GM21529 (cell line): ENCODE results near the gene UBE2V1.
"Not testable (repeated sequence)": the region's sequence is repeated elsewhere in the genome, so short reads cannot be mapped to it uniquely, and the experiment has no call there.

Experiments
- ATAC-seq: cut with Tn5 transposase; IDR thresholded peaks from one replicate; pipeline ENCODE4 v1.9.1; 2021; ENCODE audit not compliant: unreplicated experiment

The UBE2V1 gene

DNA sequence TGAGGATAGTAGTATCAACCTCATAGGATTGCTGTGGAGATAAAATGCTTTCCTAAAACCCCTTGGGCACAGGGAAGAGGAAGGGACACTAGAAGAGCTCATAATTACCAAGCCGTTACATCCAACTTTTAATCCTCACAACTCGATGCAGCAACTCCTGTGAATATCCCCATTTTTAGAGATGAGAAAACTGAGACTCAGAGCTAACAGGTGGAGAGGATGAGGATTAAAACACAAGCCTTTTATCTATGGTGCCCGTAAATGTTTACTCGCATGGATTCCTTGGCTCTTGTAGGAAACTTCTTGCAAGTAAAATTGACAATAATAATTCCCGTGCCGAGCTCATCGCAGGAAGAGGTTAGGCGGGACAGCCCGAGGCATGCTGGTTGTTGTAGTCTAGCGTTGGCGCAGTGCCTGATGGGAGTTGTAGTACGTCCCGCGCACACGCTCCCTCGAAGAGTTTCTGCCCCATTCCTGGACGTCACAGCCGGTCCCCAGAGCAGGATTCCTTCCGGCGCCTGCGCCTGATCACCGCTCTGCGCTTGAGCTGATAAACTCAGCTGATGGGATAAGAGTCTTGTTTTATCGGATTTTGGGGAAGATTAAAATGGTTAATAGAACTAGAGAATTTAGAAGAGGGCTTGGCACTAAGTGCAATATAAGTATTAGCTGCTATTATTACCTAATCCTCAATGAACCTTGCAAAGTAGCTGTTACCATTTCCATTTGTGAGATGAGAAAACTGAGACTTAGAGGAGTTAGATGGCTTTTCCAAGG lies 2.8 kb upstream of the UBE2V1 start:
- ATAC-seq: peak; percentile 74

DNA sequence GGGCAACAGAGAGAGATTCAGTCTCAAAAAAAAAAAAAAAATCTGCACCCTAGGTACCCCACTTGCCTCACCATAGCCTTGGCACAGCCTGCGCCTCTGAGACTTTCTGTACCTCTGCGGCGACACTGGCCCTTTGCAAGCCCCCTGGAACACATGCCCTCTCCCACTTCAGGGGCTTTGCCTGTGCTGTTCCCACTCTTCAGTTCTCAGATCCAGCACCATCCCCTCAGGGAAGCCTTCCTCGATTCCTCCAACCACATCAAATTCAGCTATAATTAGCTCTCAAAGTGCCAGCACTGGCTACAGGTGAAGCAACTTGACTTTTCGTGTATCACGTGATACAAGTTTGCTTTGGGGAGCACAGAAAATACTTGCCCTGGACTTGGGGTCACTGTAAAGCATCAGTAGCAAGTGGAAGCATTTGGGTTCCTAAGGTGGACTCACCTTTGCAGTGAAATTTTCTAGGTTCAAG lies 2.1 kb upstream of the UBE2V1 start:
- ATAC-seq: no peak

DNA sequence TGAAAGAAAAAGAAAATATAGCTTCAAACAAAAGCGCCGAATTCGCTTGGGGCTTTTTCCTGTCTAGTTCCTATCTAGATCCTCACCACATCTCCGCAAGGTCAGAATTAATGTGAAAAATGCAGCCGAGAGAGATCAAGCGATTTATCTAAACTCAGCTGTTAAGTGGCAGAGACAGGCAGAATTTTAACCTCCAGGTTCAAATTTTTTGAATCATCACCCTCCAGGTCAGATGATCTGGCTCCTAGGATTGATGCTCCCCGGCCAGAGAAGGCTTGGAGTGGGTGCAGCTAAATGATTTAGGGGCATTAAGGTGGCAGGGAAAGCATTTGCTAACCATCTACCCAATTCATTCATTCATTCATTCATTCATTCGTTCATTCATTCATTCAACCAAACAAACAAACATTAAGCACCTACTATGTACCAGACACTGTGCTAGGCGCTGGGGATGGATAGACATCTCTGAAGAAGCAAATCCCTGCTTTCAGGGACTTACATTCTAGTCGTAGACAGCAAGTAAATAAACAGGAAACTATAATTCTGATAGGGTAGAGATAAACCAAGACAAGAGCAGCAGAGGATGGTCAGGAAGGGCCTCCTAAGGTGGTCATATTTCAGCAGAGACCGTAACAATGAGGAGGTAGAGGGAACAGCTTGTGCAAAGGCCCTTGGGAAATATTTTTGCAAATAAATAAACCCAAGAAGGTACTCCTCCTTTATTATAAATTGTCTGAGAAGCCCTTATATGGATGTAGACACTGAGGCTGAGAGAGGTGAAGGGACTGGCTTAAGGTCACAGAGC lies 672 bp upstream of the UBE2V1 start:
- no peak for ATAC-seq

DNA sequence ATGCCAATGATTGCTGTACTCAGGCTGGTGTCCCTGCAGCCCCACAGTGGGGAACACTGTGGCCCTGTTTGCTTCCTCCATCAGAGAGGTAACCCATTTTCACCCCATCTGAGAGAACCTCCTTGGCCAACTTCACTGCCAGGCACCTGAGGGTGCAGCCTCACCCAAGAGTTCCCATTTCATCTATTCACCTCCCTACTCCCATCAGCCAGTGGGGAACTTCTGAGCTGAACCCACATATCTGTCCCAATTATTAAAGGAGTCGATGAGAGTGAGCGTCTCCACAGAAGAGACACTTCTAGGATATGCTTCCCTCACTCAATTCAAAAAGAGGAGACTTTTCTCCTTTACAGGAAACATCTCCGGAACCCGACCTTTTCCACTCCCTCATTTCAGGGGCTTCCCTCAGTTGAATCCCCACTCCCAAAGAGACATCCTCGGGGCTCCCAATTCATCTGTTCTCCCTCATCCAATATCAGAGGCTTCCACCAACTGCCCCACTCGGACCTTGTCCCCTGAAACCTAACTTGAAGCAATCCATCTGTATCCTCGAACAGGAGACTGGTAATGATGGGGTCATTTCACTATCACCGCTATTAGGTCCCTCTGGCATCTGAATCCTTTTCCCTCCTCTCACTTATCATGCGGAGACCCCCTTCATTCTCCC lies 988 bp downstream of the UBE2V1 start:
- ATAC-seq: no peak

DNA sequence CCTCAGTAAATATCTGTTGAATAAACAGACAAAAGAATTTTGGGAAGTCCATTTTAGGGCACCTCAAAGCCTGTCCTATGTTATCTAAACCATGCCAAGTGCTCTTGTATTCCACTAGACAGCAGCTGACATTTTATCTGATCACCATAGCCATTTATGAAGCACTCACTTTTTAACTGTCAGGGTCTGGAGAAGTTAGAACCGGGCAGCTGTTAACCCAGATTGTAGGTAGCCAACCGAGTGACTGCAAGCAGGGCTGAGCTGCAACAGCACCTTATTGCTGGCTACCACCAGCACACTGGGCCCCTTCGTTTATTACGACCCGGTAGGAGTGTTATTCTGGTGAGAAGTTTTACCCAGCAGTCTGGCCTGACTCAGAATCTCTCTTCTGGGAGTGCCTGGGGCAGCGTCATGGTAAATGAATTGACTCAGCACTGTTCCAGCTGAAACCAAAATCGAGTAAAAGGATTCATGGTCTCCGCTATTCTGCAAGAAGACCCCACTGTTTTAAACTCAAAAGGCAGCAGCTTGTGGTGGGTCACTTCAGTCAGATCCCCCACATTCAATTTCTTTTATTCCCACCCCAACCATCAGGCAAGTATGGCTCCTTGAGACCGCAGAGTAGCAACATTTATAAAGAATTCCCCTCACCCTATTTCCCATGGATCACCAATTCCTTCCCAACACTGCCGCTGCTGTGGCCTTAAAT lies 1.7 kb downstream of the UBE2V1 start:
- ATAC-seq: no peak

DNA sequence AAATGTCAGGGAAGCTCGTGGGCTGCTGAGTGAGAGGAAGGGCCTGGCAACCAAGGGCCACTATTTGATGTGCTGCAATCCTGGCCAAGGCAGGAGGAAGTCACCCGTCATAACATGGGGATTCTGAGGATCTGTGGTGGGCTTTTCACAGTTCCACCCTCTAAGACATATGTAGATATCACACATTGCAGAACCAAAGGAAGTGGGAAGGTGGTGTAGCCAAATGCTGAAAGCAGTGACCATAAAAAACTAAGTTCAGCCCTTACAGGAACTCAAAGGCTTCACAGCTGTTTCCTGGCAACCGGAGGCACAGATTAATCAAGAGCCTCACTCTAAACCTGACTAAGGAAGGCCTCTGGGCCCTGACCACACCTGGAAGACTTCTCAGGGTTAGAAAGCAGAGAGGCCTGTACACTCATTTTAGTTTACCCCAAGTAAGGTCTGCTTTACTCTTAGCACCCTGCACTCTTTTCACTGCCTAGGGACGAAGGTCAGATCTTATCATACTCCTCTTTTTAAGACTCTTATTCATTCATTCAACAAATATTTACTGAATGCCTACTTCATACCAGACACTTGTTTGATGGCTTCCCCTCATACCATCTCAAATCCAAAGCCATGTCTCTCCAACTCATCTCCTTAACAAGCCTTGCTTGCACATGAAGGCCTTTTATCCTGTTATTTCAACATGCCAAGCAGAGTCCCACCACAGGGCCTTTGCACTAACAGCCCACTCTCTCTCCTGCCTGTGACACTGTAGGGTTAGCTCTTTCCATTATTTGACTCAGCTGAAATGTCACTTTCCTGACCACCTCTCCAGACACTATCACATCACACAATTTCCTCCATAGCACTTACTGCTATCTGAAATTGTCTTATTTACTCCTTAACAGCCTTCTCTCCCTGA lies 2.6 kb downstream of the UBE2V1 start:
- peak; percentile 39 for ATAC-seq

DNA sequence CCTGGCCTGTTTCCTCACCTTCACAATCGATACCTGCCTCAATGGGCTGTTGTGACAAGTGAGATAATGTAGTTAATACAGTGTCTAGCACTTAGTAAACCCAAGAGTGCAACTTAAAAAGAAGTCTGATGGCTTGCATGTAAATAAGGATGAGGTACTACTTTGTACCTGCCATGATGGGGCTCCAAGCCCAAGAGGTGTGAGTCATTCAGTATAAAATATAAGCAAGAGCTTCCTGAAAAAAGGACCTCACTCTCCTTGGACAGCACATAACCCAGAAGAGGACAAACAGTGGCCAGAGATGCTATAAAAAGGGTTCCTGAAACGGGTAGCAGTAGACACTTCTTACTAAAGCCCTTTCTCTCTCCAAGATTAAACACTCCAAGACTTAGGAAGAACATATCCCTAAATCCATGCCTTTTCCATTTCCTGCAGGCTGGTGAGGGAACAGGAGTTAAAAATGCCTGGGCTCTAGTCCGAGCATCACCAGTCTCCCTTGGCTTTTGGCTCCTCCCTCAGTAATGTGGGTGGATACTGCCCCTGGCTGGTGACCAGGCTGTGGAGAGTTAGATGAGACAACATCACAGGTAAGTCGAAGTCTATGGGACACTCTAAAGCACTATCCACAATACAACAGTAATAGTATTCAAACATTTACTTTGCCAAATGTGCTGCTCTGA lies 4.3 kb downstream of the UBE2V1 start:
- ATAC-seq: no peak

DNA sequence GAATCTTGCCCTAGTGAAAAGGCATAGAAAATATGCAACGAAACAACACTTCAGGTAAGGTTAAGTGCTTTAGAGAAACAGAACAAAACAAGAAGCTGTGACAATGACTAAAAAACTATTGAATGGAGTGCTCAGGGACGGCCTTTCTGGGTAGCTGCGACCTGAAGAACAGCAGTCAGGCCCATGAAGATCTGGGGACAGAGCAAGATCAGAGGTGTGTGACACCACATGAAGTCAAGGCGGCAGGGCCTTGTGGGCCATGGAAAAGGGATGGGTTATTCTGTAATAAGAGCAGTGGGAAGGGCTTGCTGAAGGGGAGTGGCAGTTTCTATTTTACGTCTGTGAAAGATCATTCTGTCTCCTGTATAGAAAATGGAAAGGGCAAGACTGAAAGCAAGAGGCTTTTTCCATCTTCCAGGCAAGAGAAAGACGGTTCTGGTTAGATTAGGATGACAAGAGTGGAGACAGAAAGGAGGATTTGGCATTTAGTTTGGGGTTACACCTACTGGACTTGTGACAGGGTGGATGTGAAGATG lies 5.1 kb downstream of the UBE2V1 start:
- ATAC-seq: no peak

DNA sequence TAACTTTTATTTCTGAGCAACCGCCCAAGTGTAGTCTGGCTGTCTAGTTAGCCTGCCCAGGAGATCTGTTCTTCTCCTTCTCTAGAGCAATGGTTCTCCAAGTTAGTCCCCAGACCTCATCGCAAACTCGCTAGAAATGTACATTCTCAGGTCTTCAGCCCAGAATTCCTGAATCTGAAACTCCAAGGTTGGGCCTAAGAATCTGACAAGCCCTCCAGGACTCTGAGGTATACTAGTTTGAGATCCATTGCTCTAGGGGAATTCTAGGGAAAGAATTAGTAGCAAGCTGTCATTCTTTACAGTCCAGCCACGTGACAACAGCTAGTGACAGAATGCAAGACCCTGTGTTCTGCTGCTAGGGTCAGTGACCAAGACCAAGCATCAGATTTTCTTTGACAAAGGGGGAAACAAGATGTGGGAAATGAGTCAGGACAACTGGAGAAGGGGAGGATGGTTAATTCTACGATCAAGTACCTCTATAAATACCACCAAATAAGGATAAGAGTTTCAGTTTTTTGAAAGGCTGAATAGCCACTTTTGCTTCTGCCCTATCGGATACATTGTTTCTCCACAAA lies 5.8 kb downstream of the UBE2V1 start:
- no peak for ATAC-seq

DNA sequence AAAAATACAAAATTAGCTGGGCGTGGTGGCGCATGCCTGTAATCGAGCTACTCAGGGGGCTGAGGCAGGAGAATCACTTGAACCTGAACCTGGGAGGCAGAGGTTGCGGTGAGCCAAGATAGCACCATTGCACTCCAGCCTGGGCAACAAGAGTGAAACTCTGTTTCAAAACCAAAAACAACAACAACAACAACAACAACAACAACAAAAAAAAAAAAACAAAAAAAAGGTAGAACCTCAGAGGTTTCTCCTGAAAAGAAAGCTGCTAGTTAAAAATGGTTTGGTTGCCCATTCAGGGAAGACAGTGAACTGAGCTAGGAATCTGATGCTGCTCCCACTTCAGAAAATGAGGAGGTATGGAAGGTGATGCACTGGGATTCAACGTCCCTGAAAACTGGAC lies 6.3 kb downstream of the UBE2V1 start:
- ATAC-seq: not testable (repeated sequence)

DNA sequence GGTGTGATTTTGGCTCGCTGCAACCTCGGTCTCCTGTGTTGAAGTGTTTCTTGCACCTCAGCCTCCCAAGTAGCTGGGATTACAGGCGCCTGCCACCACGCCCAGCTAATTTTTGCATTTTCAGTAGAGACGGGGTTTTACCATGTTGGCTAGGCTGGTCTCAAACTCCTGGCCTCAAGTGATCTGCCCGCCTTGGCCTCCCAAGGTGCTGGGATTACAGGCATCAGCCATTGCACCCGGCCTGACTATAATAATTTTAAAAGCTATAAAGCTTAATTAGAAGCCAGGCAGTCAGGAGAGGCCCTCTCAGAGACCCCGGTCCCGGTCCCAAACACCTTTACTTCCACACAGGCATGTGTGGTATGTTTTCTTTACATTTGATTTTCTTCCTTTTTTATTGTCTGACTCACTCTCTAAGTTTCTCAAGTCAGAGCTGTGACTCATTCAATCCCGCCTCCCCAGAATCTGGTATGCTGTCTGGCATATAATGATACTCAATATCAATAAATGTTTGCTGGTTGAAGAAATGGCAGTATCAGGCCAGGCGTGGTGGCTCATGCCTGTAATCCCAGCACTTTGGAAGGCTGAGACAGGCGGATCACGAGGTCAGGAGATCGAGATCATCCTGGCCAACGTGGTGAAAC lies 9.4 kb downstream of the UBE2V1 start:
- ATAC-seq: not testable (repeated sequence)

DNA sequence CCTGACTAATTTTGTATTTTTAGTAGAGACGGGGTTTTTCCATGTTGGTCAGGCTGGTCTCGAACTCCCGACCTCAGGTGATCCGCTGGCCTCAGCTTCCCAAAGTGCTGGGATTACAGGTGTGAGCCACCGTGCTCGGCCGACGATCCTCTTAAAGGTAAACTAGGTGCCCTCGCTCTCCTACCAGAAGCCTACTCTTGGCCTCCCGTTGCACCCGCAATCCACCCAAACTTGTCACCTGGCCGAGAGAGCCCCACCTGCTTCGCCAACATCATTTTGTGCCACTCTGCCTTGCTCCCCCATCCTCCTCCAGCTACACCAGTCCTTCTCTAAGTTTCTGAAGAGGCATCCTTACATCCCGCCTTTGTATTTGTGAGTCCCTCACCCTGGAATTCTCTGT lies 10.4 kb downstream of the UBE2V1 start:
- ATAC-seq: not testable (repeated sequence)

DNA sequence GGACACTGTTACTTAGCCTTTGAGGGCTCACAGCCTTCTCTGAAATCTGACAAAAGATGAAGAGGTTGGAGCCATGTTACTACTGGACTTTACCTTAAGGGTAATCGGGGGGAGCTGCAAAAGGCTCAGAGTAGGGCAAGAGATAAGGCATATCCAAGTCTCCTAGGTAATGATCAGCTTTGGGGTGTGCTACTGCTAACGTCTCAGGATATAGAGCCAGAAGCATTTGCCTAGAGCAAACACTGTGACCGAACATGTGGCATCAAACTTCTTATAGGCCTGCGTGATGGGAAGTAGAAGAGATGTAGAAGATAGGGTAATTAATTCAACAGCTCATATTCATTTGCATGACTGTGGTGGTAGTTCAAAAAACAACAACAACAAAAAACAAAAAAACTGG lies 11.1 kb downstream of the UBE2V1 start:
- no peak for ATAC-seq

DNA sequence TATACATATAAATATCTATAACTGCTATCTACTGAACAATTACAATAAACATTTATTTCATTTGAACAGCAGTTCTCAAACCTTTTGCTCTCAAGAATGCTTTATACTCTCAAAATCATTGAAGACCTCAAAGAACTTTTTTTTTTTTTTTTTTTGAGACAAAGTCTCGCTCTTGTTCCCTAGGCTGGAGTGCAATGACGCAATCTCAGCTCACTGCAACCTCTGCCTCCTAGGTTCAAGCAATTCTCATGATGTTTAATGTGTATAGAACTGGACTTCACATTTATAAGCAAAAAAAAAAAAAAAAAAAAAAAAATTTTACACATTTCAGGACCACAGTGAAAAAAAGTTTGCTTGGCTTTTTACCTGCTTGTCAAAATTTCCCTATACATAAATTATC lies 11.7 kb downstream of the UBE2V1 start:
- ATAC-seq: no peak

DNA sequence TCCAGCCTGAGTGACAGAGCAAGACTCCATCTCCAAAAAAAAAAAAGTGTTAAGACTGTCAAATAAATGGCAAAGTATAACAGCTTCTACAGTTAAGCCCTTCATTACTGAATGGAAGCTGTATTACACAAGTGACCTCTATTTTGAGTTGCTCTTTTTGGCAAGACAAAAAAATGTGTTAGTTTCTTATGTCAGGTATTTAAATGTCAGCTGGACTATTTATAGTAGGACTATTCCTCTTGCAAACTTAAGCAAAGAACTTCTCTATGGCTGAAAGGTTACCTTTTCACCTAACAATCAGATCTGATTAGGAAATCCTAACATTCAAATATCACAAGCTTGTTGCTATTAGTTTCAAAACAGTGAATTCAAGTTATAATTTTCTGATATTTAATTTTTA lies 12.4 kb downstream of the UBE2V1 start:
- no peak for ATAC-seq

DNA sequence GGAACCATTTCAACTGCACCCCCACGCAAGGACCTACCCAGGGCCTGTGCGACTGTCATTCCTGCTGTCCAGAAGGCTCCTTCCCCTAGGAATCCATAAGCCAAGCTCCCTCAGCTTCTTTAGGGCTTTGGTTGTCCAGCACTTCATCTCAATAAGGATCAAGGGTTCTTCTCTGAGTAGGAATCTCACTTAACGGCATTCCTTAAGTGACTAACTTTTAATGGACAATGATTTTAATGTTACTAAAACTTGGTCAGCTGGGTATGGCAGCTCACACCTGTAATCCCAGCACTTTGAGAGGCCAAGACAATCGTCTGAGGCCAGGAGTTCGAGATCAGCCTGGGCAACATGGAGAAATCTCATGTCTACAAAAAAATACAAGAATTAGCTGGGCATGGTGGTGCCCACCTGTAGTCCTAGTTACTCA lies 13.4 kb downstream of the UBE2V1 start:
- no peak for ATAC-seq

DNA sequence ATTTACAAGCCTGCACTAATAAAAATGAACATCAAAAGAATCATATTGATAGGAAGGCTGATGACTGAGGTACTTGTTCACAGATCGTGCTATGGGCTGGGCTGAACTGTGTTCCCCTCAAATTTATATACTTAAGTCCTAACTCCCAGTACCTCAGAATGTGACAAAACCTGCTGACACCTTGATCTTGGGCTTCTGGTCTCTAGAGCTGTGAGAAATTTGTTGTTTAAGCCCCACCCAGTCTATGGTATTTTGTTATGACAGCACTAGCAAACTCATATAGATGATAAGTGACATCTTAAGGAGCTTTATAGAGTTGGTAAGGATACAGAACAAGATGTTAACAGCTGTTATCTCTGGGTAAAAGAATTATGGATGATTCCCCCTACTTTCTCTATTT lies 13.8 kb downstream of the UBE2V1 start:
- ATAC-seq: no peak

DNA sequence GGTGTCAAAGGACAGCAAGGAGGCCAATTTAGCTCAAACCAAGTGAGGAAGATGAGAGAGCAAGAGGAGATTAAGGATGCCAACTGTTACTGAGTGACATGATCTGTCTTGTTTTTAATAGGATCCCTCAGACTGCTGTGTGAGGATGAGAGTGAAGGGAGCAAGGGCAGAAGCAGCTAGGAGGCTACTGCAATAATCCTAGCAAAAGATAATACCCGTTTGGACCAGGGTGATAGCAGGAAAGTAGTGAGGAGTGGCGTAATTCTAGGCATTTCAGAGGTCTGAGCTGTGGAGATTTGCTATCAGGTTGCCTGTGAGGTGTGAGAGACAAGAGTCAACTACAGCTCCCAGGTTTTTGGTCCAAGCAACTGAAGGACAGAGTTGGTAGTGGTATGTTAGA lies 14.7 kb downstream of the UBE2V1 start:
- ATAC-seq: no peak
